ENCODE results near the gene SLC6A17. TPM values are rescaled to one million over a fixed set of nuclear protein-coding genes. Genes with fewer than 3 reads are reported as not detected.

SLC6A17 gene
- total RNA-seq, 1 experiment from 2014 or later: 0.24 TPM

- ATAC-seq (no peak), DNase-seq (ENCODE audit: low spot score) (no peak)
- ChIA-PET POLR2A (interaction anchor here (1.3 kb wide), 1 partner anchor 10 kb away, joined by 3 read pairs; no protein-coding TSS in a partner anchor), CTCF (interaction anchor here (0.7 to 3.1 kb wide), 8 partner anchors 14 to 331 kb away, joined by 3 to 11 read pairs (median 4); partner anchors contain the start of gene SLC6A17)
- TF ChIP-seq EMX1 (CRISPR knock-in tag; IDR thresholded peaks at IDR 0.05) (no peak), SMAD3 (CRISPR knock-in tag; IDR thresholded peaks at IDR 0.05; ENCODE audit: borderline replicate concordance) (no peak), ZNF423 (CRISPR knock-in tag; IDR thresholded peaks at IDR 0.05) (no peak), TP53 (CRISPR knock-in tag; IDR thresholded peaks at IDR 0.05) (no peak), NR2C2 (CRISPR knock-in tag; IDR thresholded peaks at IDR 0.05) (no peak), ERG (CRISPR knock-in tag; IDR thresholded peaks at IDR 0.05) (no peak), ZNF532 (CRISPR knock-in tag; IDR thresholded peaks at IDR 0.05; ENCODE audit: borderline replicate concordance) (no peak), ZNF416 (CRISPR knock-in tag; IDR thresholded peaks at IDR 0.05) (no peak), ATF1 (CRISPR knock-in tag; IDR thresholded peaks at IDR 0.05) (no peak), MAX (CRISPR knock-in tag; IDR thresholded peaks at IDR 0.05) (no peak), NFE2L1 (CRISPR knock-in tag; IDR thresholded peaks at IDR 0.05) (no peak), FOXK1 (CRISPR knock-in tag; IDR thresholded peaks at IDR 0.05) (no peak)
- TF ChIP-seq, protein P1, sequence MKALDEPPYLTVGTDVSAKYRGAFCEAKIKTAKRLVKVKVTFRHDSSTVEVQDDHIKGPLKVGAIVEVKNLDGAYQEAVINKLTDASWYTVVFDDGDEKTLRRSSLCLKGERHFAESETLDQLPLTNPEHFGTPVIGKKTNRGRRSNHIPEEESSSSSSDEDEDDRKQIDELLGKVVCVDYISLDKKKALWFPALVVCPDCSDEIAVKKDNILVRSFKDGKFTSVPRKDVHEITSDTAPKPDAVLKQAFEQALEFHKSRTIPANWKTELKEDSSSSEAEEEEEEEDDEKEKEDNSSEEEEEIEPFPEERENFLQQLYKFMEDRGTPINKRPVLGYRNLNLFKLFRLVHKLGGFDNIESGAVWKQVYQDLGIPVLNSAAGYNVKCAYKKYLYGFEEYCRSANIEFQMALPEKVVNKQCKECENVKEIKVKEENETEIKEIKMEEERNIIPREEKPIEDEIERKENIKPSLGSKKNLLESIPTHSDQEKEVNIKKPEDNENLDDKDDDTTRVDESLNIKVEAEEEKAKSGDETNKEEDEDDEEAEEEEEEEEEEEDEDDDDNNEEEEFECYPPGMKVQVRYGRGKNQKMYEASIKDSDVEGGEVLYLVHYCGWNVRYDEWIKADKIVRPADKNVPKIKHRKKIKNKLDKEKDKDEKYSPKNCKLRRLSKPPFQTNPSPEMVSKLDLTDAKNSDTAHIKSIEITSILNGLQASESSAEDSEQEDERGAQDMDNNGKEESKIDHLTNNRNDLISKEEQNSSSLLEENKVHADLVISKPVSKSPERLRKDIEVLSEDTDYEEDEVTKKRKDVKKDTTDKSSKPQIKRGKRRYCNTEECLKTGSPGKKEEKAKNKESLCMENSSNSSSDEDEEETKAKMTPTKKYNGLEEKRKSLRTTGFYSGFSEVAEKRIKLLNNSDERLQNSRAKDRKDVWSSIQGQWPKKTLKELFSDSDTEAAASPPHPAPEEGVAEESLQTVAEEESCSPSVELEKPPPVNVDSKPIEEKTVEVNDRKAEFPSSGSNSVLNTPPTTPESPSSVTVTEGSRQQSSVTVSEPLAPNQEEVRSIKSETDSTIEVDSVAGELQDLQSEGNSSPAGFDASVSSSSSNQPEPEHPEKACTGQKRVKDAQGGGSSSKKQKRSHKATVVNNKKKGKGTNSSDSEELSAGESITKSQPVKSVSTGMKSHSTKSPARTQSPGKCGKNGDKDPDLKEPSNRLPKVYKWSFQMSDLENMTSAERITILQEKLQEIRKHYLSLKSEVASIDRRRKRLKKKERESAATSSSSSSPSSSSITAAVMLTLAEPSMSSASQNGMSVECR (CRISPR knock-in tag; IDR thresholded peaks at IDR 0.05; ENCODE audit: borderline replicate concordance): no peak
- TF ChIP-seq, protein P2, sequence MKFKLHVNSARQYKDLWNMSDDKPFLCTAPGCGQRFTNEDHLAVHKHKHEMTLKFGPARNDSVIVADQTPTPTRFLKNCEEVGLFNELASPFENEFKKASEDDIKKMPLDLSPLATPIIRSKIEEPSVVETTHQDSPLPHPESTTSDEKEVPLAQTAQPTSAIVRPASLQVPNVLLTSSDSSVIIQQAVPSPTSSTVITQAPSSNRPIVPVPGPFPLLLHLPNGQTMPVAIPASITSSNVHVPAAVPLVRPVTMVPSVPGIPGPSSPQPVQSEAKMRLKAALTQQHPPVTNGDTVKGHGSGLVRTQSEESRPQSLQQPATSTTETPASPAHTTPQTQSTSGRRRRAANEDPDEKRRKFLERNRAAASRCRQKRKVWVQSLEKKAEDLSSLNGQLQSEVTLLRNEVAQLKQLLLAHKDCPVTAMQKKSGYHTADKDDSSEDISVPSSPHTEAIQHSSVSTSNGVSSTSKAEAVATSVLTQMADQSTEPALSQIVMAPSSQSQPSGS (CRISPR knock-in tag; IDR thresholded peaks at IDR 0.05; ENCODE audit: borderline replicate concordance, low read depth): no peak
- H3K9me3 Mint-ChIP-seq: no peaks in the 10 kb centered on the region
- peaks cover 4% of the 10 kb centered on the region for H3K27me3 Mint-ChIP-seq (ENCODE audit: low read depth)
- no peaks in the 10 kb centered on the region for H3K36me3 Mint-ChIP-seq
- H3K4me3 Mint-ChIP-seq: no peak overlapping the region
- no peak overlapping the region for H3K27ac Mint-ChIP-seq
- H3K4me1 Mint-ChIP-seq: peaks cover 11% of the 10 kb centered on the region
These were observed 14.5 kb downstream of the SLC6A17 start for GRCh38 chr1:110164725-110165350.
